Measurements from ENCODE around the gene GDI2.

- TF ChIP-seq CTCF (IDR thresholded peaks at IDR 0.05; ENCODE audit: low read length) (no peak), EZH2 (IDR thresholded peaks at IDR 0.05; ENCODE audit: borderline replicate concordance, low read length) (no peak)
Observed at GRCh38 chr10:5776136-5776880, 36.9 kb downstream of the GDI2 start.
